GM19372 (cell line): ENCODE data around the gene CLIC4.
"Not testable (repeated sequence)": the region's sequence is repeated elsewhere in the genome, so short reads cannot be mapped to it uniquely, and the experiment has no call there.

Experiments
- ATAC-seq: cut with Tn5 transposase; IDR thresholded peaks from one replicate; pipeline ENCODE4 v1.9.1; 2021; ENCODE audit warnings: mild to moderate bottlenecking, low read depth, moderate library complexity; ENCODE audit not compliant: unreplicated experiment

The CLIC4 gene

GRCh38 chr1:24803220-24803619 is 58.0 kb downstream of the CLIC4 start:
- ATAC-seq: no peak

GRCh38 chr1:24803987-24804530 is 58.8 kb downstream of the CLIC4 start:
- no peak for ATAC-seq

- no peak for ATAC-seq
Observed at GRCh38 chr1:24805534-24806301, 60.5 kb downstream of the CLIC4 start.

- no peak for ATAC-seq
Observed at GRCh38 chr1:24806588-24806987, 61.3 kb downstream of the CLIC4 start.

GRCh38 chr1:24811494-24811893 is 66.2 kb downstream of the CLIC4 start:
- ATAC-seq: not testable (repeated sequence)

- ATAC-seq: not testable (repeated sequence)
Observed at GRCh38 chr1:24820221-24820620, 75.0 kb downstream of the CLIC4 start.

- no peak for ATAC-seq
Observed at GRCh38 chr1:24822887-24823286, 77.6 kb downstream of the CLIC4 start.

GRCh38 chr1:24823486-24823885 is 78.2 kb downstream of the CLIC4 start:
- not testable (repeated sequence) for ATAC-seq

GRCh38 chr1:24825174-24825573 is 79.9 kb downstream of the CLIC4 start:
- no peak for ATAC-seq

- no peak for ATAC-seq
Observed at GRCh38 chr1:24826510-24826909, 81.3 kb downstream of the CLIC4 start.

- no peak for ATAC-seq
Observed at GRCh38 chr1:24827379-24828135, 82.3 kb downstream of the CLIC4 start.

- no peak for ATAC-seq
Observed at GRCh38 chr1:24828183-24828886, 83.1 kb downstream of the CLIC4 start.

GRCh38 chr1:24828887-24829192 is 83.6 kb downstream of the CLIC4 start:
- ATAC-seq: no peak

GRCh38 chr1:24830680-24831272 is 85.5 kb downstream of the CLIC4 start:
- no peak for ATAC-seq

GRCh38 chr1:24841593-24841992 is 96.3 kb downstream of the CLIC4 start:
- no peak for ATAC-seq

- no peak for ATAC-seq
Observed at GRCh38 chr1:24846671-24847070, 101.4 kb downstream of the CLIC4 start.

GRCh38 chr1:24847995-24848881 is 103.0 kb downstream of the CLIC4 start:
- ATAC-seq: peak; percentile 88

GRCh38 chr1:24849672-24850295 is 104.5 kb downstream of the CLIC4 start:
- no peak for ATAC-seq

- no peak for ATAC-seq
Observed at GRCh38 chr1:24850328-24850920, 105.2 kb downstream of the CLIC4 start.
